ENCODE results near the gene ABLIM1.

Gene ABLIM1

DNA sequence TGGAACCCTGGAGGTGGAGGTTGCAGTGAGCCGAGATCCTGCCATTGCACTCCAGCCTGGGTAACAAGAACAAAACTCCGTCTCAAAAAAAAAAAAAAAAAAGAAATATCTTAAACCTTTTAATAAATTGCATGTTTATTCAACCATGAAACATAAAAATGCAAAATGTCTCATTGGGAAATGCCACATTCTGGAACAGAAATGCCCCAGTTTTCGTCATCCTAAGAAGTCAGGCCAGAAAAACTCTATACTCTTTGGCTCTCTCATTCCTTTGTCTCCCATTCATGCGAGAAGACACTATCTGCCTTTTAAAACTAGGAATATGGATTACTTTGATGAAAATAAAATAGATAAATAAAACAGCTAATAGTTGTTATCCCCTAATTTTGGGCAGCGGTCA, 21.5 kb upstream of the ABLIM1 start:
- DNase-seq, result no peak

DNA sequence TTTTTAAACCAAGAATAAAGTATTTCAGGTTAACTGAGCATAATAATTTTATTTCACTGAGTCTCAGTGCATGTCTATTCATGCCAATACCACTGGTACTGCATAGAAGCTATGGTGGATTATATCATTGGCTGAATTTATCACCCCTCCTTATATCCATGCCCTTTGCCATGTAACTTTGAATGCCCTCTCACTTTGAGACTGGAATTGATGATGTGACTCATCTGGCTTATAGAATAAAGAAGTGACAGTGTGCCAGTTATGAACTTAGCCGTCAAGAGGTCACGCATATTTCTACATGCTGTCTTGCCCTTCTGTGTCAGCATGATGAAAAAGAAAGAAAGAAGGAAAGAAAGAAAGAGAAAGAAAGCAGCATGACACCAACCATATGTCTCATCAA, 20.7 kb upstream of the ABLIM1 start:
- no peak for DNase-seq

DNA sequence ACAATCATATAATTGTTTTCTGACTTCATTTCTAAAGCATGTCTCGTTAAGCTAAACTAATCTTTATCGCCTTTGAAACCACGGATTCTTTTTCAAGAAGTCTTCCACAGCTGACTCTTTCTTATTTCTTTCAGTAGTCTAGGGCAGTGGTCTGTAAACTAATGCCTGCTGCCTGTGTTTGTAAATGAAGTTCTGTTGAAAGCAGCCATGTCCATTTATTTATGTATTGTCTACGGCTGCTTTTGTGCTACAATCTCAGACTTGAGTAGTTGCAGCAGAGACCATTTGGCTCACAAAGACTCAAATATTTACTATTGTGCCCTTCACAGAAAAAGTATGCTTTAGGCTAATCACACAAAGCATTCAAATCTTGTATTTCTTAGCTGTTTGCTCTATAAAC, 20.3 kb upstream of the ABLIM1 start:
- DNase-seq, result no peak

DNA sequence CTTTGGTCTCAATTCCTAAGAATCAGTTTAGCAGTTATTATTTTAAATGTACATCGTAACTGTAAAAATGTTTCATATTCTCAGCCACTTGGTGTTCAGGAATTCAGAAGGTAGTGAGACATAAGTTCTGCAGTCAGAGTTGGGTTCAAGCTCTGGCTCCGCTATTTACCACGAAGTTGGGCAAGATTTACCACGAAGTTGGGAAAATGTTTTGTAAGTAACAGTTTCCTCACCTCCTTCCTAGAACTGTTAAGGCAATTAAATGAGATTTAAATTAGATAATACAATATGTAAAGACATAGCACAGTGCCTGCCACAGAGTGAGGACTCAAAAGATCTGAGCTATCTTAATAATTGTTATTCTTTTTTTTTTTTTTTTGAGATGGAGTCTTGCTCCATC, 16.3 kb upstream of the ABLIM1 start:
- no peak for DNase-seq

DNA sequence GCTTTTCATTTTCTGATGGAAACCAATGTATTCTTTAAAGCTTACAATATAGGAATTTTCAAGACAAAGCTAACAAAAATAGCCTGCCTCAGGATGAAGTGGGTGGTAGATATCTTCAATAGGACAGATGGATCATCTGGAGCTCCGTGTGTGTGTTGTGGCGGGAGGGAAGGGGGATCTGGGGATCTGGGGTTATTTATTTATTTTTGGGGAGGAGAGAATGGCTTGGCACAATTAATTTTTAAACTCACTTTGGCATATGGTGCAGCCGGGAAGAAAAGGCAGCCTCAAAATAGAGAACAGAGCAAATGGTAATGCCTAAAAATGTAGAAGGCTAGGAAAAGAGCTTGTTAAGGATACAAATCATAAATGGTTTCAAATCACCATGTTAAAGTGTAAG, 11.6 kb upstream of the ABLIM1 start:
- no peak for DNase-seq

DNA sequence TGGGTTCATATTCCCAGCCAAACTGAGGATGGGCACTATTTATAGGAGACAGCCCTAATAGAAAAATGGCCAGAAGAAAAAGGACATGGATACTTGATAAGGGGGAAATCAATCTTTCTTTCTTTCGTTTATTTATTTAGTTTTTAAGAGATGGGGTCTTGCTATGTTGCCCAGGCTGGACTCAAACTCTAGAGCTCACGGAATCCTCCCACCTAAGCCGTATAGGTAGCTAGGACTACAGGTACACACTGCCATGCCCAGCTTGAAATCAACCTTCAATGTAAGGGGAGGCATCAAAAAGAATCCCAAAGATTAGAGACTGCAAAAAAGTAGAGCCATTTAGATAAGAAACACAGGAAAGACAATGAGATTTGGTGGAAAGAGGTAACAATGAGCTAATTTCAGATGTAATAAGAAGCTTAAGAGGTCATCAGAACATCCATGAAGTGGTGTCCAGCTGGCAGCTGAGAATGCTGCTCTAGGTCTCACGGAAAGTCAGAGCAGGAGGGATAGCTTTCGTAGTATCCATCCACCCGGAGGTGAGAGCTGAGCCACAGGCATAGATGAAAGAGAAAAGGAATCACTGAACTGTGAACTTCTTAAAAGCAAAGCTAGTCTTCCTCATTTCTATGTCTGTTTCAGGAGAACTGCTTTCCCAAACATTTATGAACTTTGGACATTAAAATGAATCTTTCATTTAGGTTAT, 10.5 kb upstream of the ABLIM1 start:
- DNase-seq, result no peak

DNA sequence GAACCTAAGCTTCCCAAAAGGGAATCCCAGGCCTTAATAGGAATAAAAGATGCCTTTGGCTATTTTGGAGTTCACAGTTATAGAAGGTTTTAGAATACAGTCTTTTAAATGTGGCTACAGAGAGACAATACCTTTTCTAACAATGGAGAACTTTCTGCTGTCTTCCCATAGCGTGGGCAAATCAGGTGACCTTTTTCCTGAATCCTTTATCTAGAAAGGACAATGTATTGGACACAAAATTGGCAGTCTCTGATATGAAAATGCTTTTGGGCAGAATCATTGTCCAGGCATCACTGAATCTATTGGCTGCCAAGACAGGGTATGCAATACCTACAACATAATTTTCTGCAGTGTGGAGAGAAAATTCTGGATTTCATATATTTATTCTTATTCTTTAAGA, 7.8 kb upstream of the ABLIM1 start:
- no peak for DNase-seq

DNA sequence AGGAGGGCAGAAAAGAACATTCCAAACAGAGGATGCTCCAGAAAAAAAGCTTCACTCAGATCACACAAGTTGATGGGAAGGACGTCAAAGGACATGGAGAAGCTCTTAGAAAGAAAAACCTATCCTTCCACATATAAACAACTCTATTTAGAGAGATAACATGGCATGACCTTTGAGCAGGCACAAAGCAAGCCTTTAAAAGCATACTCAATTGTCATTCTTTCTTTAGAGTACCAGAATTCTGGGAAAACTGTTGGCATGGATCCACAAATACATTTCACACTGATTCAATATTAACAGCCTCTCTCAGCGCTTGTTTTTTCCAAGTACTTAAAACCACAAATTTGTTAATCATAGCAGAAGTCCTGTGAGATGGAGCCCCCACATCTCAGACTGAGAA, 7.3 kb upstream of the ABLIM1 start:
- DNase-seq, result no peak

DNA sequence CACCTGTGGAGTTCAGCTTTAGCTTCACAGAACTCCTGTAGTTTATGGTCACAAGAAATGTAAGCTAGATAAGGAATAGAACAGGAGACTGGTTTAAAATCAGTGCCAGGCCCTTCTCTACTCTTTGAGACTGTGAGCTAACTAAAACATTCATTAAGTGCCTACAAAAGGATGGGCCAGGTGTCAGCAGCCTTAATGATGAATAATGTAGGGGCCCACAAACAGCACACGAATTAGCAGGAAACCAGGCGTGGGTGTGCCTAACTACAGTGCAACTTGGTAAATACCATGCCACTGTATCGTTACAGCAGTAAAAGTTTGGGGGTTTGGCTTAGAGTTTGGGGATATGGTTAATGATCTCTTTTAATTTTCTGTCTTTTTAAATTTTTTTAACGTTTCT, 6.1 kb upstream of the ABLIM1 start:
- no peak for DNase-seq

DNA sequence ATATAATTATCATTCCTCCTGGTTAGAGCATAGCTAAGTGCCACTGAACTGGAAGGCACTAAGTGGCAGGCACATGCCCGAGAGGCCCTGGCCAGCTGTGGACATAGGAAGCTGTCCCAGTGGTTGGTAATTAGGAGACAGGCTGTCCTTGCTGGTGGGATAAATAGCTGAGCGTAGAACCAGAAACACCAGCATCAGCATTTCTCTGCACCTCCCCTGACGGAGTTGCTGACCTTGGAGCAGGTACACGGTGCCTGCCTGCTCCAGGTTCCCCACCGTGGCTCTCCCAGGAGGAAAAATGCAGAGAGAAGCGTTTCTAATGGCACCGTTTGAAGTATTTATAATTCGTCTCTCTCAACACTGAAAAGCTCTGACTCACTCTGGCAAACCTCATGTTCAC, 5.6 kb upstream of the ABLIM1 start:
- no peak for DNase-seq

DNA sequence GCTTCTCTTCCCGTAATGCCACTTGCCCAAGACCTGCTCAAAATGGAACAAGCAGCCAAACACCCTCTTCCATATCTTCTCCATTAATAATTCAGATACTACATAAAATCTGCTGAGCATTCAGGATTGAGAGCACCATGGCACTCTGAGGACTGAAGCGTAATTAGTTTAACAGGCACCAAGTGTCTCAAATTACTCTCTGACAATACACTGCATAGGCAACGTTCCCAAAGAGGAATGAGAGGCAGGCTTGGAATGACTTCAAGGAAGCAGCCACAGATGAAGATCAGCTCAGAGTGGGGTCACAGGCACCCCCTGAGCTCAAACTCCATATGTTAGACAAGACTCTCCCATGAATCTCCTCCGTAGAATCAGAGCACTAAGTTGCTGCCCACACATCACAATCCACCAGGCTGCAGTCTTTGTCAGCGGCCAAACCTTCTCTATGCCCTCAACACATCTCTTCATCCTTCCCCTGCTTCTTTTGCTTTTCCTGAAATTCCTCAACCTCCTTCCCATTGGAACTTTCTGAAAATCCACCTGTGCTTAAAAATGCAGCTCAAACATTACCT, 4.7 kb upstream of the ABLIM1 start:
- DNase-seq, result peak in 1 of 2 experiments; percentile 12

DNA sequence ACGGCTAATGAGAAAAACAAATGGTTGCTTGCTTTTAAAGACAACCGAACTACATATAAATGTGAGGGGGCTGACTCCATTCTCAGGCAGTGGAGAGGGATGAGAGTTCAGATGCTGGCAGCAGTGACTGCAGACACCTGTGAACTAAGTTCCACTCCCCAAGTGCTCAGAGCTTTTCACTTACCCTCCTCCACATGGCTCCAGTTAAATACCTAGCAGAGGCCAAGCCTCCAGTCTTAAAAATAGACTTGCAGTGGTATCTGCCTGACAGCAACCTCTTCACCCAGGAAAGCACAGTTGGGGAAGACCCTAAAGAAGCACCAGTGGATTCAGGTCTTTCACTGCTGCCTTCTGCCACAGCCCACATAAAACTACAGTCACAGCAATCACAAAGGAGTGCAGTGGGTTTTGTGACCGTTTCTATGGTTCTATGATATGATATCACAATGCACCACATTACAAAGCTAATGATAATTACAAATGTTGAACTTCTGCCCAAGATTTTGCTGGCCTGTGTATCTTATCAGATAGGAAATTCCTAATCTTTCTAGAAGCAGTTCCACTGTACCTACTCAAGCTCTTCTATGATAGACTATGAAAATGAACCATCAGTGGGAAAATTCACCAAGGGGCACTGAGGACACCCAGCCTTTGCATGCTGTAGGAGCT, 3.3 kb upstream of the ABLIM1 start:
- no peak for DNase-seq

DNA sequence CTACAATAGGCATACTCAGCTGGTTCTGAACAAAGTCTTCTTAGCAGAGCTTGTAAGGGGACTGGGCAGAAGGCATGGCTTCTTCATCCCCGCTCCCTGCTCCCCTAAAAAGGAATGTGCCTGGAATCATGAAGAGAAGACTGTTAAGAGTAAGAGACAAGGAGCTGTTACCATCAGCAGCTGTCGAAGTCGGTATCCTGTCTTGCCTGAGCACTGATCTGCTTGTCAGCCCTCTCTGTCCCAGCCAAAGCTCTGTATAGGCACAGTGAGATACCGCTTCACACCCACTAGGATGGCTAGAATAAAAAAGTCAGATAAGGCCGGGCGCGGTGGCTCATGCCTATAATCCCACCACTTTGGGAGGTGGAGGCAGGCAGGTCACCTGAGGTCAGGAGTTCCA, 2.4 kb downstream of the ABLIM1 start:
- no peak for DNase-seq

DNA sequence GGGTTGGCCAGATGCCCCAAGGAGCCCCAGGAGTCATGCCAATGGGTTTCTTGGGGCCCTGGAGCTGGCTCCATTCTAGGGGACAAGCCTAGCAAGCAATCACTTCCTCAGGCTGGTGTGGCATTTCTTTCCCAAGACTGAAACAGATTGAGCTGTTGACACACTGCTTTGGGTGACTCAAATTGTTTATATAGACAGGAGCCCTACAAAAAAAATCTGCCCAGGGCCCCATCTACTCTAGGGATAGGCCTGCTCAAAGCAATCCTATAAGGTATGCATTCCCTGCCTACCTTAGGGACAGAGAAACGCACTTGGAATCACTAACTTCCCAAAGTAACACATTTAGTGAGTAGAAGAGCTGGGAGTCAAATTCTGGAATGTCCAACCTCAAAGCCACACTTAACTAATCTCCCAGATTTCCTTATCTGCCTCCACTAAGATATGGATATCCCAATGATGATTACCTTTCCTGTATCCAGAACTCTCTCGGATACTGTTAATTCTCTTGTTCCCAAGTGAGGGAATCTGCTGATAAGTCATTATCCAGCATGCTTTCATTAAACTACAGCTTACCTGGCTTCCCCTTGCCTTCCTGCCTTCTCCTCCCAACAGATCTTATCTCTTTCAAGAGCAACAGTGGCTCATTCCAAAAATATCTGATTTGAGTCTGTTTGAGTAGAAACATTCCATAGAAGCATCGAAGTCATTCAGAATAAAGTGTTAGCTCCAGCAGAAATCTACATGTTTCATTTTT, 3.1 kb downstream of the ABLIM1 start:
- DNase-seq, result no peak

DNA sequence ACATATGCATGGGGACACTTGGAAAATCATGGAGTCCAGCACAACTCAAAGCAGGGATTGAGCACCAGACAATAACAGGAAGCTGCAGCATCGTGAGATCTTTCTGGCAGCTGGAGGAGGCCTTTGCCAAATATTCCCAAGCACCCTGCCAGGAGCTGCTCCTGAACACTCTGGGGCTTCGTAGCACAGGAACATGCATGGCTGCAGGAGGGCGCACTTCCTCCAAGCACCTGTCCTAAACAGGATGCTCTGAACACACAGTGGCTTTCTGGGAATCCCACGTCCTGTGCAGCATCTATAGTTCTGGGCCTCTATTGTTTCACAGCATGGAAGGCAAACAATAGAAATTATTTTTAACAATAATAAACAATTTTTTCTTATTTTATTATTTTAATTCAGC, 4.1 kb downstream of the ABLIM1 start:
- DNase-seq, result peak; percentile 5 to 53

DNA sequence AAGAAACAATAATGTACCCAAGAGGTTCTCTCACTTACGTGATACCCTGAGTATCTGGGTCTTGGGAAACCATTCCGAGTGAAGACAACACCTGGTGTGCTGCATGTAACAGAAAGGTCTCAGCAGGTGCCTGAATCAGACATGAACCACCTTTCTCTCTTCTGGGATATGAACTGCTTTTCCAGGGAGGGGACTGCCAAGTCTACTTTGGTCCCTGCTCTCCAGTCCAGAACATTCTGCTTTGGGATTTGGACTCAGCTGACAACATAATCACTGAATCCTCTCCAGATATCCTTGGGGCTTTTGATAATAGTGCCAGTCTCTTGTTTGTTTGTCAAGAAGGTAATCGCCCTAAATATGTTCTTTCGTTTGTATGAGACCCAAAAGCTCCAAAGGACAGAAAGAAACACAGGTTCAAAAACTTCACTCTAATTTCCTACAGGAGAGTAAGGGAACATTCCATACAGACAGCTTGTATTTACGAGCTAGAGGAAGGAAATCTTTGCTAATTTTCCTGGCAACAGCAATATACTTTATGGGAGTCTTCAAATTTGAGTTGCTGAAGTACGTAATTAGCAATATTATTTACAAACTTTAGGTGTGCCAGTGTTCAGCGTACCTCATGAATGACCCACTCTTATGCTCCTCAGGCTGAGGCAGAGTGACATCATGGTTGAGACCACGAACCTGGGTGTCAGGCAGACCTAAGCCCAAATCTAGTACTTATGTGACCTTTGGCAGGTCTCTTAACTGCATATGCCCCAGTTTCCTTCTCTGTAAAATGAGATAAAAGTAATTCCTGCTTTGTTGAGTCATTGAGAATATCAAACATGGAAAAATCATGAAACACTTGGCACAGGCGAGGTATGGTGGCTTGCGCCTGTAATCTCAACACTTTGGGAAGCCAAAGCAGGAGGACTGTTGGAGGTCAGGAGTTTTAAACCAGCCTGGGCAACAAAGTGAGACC, 5.4 kb downstream of the ABLIM1 start:
- no peak for DNase-seq

DNA sequence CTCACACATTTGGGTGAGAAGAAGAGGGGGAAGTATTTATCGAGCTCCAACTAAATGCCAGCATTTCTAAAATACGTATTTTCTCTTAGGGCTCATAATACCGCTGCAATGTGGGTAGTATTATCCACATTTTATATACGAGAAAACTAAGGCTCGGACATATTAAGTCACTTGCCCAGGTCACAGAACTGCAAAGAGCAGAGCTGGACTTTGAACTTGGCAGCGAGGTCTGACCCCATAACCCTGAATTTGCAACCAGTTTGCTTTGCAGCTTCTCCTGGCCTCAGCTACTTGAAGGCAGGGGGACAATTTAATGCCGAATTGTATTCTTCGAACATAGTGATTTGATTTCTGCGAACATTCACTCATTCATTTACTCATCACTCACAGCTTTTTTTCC, 7.2 kb downstream of the ABLIM1 start:
- no peak for DNase-seq

DNA sequence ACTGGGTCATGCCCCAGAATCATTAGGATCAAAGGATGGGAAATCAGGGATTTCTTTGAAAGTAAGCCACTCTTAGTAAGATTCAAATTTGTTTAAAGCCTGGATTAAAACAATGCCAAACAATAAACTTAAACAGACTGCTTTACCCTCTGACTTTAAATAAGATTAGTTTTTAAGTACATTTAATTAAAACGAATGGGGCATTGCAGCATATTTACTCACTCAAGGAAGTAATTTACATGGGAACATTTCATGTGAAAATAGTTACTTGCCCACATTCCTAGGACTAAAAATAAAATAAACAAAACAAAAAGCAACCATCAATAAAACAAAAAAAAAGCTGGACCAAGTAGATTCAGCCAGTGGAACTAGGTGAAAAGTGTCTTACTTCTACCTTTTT, 7.8 kb downstream of the ABLIM1 start:
- no peak for DNase-seq

DNA sequence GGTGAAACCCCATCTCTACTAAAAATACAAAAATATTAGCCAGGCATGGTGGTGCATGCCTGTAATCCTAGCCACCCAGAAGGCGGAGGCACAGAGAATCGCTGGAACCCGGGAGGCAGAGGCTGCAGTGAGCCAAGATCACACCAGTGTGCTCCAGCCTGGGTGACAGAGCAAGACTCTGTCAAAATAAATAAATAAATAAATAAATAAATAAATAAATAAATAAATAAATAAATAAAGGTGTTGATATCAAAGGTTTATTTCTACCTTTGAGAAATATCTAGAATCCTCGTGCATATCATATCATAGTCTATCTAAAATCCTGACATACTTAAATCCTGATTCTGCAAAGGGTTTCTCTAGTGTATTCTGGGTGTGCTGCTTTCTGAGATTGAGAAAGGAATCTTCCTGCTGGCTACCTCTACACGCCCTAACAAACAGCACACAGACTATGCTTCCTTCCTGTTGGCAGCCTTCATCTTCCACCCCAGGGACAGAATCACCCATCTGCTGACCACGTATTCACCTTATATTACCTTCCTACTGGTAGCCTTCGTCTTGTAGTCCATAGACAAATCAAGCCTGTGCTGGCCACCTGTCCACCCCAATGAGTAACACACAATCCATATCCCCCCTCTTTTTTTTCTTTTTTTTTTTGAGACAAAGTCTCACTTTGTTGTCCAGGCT, 8.7 kb downstream of the ABLIM1 start:
- DNase-seq, result no peak

DNA sequence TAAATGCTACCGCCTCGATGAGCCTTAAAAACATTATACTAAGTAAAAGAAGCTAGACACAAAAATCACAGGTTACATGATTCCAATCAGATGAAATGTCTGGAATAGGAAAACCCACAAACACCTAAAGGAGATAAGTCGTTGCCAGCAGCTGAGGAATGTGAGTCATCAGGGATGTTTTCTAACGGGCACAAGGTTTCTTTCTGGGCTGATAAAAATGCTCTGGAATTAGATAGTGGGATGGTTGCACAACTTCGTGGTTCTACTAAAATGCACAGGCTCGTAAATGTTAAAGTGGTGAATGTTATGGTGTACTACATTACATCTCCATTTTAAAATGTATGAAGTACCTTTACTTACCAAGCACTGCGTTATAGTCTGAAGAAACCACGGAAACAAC, 9.7 kb downstream of the ABLIM1 start:
- DNase-seq, result no peak

DNA sequence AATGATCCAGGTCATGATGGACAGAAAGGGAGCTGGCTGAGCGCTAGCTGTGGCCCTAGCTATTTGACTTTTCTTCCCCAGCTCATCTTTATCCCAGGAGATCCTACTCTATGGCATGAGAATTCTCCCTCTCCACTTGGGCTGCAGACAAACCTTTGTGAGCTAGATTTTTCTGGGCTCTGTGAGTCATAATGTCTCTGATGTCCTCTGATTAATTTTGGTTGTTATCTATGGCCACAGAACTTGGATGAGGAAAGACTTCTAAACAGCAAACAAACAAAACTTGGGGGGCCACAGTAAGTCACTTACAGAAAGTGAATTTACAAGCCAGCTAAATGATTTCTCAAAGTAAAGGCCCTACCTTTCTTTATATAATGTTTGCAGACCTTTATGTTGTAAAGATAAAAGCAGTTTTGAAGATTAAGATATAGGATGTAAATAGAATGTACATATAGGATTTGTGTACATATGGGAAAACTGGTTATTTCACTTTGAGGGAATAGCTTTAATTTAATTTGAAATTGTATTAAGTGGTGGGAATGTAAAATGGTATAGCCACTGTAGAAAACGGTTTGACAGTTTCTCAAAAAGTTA, 10.4 kb downstream of the ABLIM1 start:
- DNase-seq, result no peak

DNA sequence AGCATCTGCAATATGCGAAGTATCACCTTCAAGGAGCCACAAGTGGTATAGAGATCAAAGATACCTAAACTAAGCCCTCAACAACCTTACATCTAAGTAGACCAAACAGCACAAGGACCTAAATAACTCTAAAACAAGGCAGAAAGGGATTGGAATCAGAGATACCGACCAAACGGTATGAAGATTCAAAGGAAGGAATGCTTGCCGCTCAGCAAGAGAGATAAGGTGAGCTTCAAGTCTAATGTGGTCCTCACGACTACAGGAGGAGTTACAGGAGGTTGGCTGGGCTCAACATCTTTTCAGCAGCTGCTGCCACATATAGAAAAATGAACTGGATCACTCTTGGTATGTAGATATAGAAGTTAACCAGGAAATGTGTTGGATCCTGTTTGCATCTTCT, 11.6 kb downstream of the ABLIM1 start:
- no peak for DNase-seq

All from NCI-H446 (cell line).